ENCODE results near the gene TMEM30B. TPM values are rescaled to one million over a fixed set of nuclear protein-coding genes. Genes with fewer than 3 reads are reported as not detected.

Gene TMEM30B
- total and polyA plus RNA-seq, 8 donors: 11.2 to 52.2 (median 16.6) TPM

GRCh38 chr14:61328626-61329262 is 47.6 kb upstream of the TMEM30B start:
- TF ChIP-seq POLR2A (IDR thresholded peaks at IDR 0.05): no peak
- TF ChIP-seq EP300 (IDR thresholded peaks at IDR 0.05): no peak
- TF ChIP-seq POLR2AphosphoS5 (IDR thresholded peaks at IDR 0.05): no peak
- no peak for TF ChIP-seq CTCF (IDR thresholded peaks at IDR 0.05)
- Histone ChIP-seq H3K36me3 (no peaks in the 10 kb centered on the region), H3K9me3 (no peaks in the 10 kb centered on the region), H3K4me3 (no peak overlapping the region), H3K27ac (peak overlapping the region in 4 of 5 donors; percentile 45 to 87 (median 57)), H3K27me3 (no peaks in the 10 kb centered on the region), H3K4me1 (no peaks in the 10 kb centered on the region)
- 85 to 95% (median 89%) methylated on average over 4 of the region's 4 CpGs for WGBS, 5 donors
- intact Hi-C loops (cut with DNase I; ENCODE audit: low total_unique reads): no loop called here
- no peak for DNase-seq

- 21 to 41% (median 29%) methylated on average over 4 of the region's 4 CpGs for WGBS, 5 donors
- Histone ChIP-seq H3K36me3 (no peaks in the 10 kb centered on the region), H3K27me3 (peaks cover 0 to 12% (median 0%) of the 10 kb centered on the region in 3 donors), H3K9me3 (no peaks in the 10 kb centered on the region), H3K4me3 (no peak overlapping the region), H3K27ac (peak overlapping the region; percentile 38 to 87 (median 67)), H3K4me1 (peaks cover 0 to 14% (median 8%) of the 10 kb centered on the region in 4 donors)
- DNase-seq: peak; percentile 46 to 70
- intact Hi-C loops (cut with DNase I; ENCODE audit: low total_unique reads): no loop called here
- TF ChIP-seq EP300 (IDR thresholded peaks at IDR 0.05) (no peak), POLR2AphosphoS5 (IDR thresholded peaks at IDR 0.05) (peak; percentile 29 to 55 (median 36)), POLR2A (IDR thresholded peaks at IDR 0.05) (no peak), CTCF (IDR thresholded peaks at IDR 0.05) (no peak)
These were observed 45.7 kb upstream of the TMEM30B start for GRCh38 chr14:61326847-61327246.

DNA sequence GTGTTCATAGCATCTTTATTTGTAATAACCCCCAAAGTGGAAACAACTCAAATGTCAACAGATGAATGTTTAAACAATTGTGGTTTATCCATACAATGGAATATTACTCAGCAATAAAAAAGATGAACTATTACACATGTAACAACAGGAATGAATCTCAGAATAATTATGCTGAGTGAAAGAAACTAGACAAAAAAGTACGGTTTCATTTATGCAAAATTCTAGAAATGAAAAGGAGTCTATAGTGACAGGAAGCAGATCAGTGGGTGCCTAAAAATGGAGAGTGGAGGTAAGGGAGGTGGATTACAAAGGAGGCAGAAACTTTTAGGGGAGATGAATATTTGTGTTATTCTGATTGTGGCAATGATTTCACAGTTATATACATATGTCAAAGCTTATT is 45.0 kb upstream of the TMEM30B start:
- TF ChIP-seq CTCF (IDR thresholded peaks at IDR 0.05) (no peak), POLR2AphosphoS5 (IDR thresholded peaks at IDR 0.05) (no peak)
- intact Hi-C loops (cut with DNase I; ENCODE audit: low total_unique reads): no loop called here
- DNase-seq: no peak
- peaks cover under 1 to 21% (median 15%) of the 10 kb centered on the region in 4 donors for H3K4me1 ChIP-seq
- WGBS, 5 donors: 84 to 92% (median 88%) methylated on average over 1 of the region's 1 CpG
- H3K4me3 ChIP-seq: no peak overlapping the region
- peaks cover 0 to 19% (median 7%) of the 10 kb centered on the region in 3 donors for H3K27me3 ChIP-seq
- H3K36me3 ChIP-seq: no peaks in the 10 kb centered on the region
- H3K27ac ChIP-seq: peak overlapping the region in 4 of 5 donors; percentile 38 to 87 (median 66)
- H3K9me3 ChIP-seq: no peaks in the 10 kb centered on the region

GRCh38 chr14:61325166-61325565 is 44.0 kb upstream of the TMEM30B start:
- Histone ChIP-seq H3K4me1 (peaks cover 4 to 27% (median 19%) of the 10 kb centered on the region in 4 donors), H3K27me3 (peaks cover 0 to 28% (median 10%) of the 10 kb centered on the region in 3 donors), H3K9me3 (no peaks in the 10 kb centered on the region), H3K36me3 (no peaks in the 10 kb centered on the region), H3K27ac (peak overlapping the region in 2 of 5 donors; percentile 87), H3K4me3 (no peak overlapping the region)
- DNase-seq: no peak
- intact Hi-C loops (cut with DNase I; ENCODE audit: low total_unique reads): no loop called here
- 79 to 91% (median 88%) methylated on average over 1 of the region's 1 CpG for WGBS, 5 donors
- no peak for TF ChIP-seq POLR2AphosphoS5 (IDR thresholded peaks at IDR 0.05)
- no peak for TF ChIP-seq POLR2A (IDR thresholded peaks at IDR 0.05)
- no peak for TF ChIP-seq CTCF (IDR thresholded peaks at IDR 0.05)
- no peak for TF ChIP-seq EP300 (IDR thresholded peaks at IDR 0.05)
